ENCODE data around the gene LRRC55.

The LRRC55 gene

DNA sequence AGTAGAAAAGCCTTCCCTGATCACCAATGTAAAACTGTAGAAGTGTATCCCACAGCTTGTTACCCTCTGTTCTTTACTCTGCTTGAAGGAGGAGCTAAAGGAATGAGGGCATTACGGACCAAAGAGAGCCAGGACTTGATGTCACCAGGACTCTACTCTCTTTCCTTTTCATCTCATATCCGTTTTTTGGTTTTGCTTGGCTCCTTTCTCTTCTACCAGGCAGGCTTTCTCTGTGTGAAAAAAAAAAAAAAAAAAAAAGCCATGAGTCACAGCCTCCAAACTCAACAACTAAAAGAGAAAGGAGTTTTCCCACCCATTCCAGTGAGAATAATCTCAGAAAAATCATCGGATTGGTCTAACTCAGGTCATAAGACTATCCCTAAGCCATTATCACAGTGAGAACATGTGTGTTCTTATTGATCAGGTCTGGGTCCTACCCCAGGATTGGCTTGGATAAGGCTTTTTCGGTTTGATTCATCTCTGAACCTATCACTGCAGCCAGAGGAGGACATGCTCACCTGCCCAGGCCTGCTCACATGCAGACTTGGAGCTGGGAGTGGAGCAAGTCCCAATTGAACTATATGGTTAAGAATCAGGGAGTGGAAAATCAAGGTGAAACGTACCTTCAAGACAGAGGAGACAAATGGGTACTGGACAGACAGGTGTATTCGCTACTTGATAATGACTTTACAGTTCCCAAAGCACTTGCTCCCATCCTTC, 19.4 kb upstream of the LRRC55 start:
- ChIA-PET CTCF (interaction anchor here (0.6 kb wide), 1 partner anchor 1804 kb away, joined by 3 read pairs; no protein-coding TSS in a partner anchor), POLR2A (no interaction called here)
- Histone ChIP-seq H3K36me3 (ENCODE audit: control insufficient read depth in 2 of 2, insufficient read depth in 1 of 2, low read length in 2 of 2) (no peaks in the 10 kb centered on the region), H3K4me3 (ENCODE audit: low read depth, low read length) (no peak overlapping the region), H3K4me1 (ENCODE audit: control insufficient read depth, insufficient read depth, low read length) (no peaks in the 10 kb centered on the region), H3K9me3 (ENCODE audit: control insufficient read depth, insufficient read depth, low read depth, low read length) (no peaks in the 10 kb centered on the region), H3K27ac (ENCODE audit: extremely low read depth, low read depth, low read length) (no peak overlapping the region)
- TF ChIP-seq, protein P1, sequence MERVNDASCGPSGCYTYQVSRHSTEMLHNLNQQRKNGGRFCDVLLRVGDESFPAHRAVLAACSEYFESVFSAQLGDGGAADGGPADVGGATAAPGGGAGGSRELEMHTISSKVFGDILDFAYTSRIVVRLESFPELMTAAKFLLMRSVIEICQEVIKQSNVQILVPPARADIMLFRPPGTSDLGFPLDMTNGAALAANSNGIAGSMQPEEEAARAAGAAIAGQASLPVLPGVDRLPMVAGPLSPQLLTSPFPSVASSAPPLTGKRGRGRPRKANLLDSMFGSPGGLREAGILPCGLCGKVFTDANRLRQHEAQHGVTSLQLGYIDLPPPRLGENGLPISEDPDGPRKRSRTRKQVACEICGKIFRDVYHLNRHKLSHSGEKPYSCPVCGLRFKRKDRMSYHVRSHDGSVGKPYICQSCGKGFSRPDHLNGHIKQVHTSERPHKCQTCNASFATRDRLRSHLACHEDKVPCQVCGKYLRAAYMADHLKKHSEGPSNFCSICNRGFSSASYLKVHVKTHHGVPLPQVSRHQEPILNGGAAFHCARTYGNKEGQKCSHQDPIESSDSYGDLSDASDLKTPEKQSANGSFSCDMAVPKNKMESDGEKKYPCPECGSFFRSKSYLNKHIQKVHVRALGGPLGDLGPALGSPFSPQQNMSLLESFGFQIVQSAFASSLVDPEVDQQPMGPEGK (tag by site-specific recombination; IDR thresholded peaks at IDR 0.05), result no peak
- TF ChIP-seq ZBTB21 (tag by site-specific recombination; IDR thresholded peaks at IDR 0.05), result no peak

DNA sequence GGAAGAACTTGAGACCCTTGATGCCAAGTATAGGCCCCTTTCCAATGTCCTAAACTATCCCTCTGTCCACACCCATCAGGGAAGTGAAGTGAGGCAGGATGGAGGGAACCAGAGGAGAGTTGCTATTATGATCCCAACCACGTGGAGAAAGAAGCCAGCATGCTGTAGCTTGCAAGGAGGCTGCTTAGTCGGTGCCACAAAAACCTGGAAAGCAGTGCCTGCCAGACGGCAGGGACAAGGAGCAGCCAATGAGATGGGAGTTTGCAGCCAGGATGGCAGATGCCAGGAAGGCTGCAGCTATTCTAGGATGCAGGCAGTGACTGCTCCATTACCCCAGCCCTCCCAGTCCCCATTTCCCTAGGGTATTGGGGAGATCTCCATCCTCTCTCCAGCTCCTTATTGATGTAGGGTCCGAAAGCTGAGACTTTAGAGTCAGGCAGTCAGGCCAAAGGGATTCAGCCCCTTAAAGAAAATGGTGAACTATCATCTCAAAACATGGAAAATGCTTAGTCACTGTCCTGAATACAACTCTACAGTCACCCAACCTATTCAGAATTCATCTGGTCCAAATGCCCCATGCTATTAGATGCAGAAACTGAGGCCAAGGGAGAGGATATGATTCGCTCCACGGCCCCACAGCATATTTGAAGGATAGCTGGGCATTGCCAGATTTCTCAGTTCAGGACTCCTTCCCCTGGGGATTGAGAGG, 18.4 kb upstream of the LRRC55 start:
- Histone ChIP-seq H3K36me3 (ENCODE audit: control insufficient read depth in 2 of 2, insufficient read depth in 1 of 2, low read length in 2 of 2) (no peaks in the 10 kb centered on the region), H3K9me3 (ENCODE audit: control insufficient read depth, insufficient read depth, low read depth, low read length) (no peaks in the 10 kb centered on the region), H3K27ac (ENCODE audit: extremely low read depth, low read depth, low read length) (no peak overlapping the region), H3K4me1 (ENCODE audit: control insufficient read depth, insufficient read depth, low read length) (no peaks in the 10 kb centered on the region), H3K4me3 (ENCODE audit: low read depth, low read length) (no peak overlapping the region)
- CTCF ChIA-PET, result interaction anchor here (1.4 kb wide), 1 partner anchor 86 kb away, joined by 8 read pairs; no protein-coding TSS in a partner anchor
- TF ChIP-seq ZSCAN16 (tag by site-specific recombination; IDR thresholded peaks at IDR 0.05) (no peak), ZFP3 (tag by site-specific recombination; IDR thresholded peaks at IDR 0.05; ENCODE audit: low read depth) (no peak), HOXA7 (CRISPR knock-in tag; IDR thresholded peaks at IDR 0.05; ENCODE audit: borderline replicate concordance) (no peak), ZNF394 (tag by site-specific recombination; IDR thresholded peaks at IDR 0.05; ENCODE audit: borderline replicate concordance) (no peak), TRIM28 (IDR thresholded peaks at IDR 0.05; ENCODE audit: borderline replicate concordance, low read length) (no peak), ZNF112 (tag by site-specific recombination; IDR thresholded peaks at IDR 0.05) (no peak), ZNF223 (tag by site-specific recombination; IDR thresholded peaks at IDR 0.05) (no peak), ZNF571 (tag by site-specific recombination; IDR thresholded peaks at IDR 0.05) (no peak), ZSCAN23 (tag by site-specific recombination; IDR thresholded peaks at IDR 0.05) (no peak)
- TF ChIP-seq, protein P2, sequence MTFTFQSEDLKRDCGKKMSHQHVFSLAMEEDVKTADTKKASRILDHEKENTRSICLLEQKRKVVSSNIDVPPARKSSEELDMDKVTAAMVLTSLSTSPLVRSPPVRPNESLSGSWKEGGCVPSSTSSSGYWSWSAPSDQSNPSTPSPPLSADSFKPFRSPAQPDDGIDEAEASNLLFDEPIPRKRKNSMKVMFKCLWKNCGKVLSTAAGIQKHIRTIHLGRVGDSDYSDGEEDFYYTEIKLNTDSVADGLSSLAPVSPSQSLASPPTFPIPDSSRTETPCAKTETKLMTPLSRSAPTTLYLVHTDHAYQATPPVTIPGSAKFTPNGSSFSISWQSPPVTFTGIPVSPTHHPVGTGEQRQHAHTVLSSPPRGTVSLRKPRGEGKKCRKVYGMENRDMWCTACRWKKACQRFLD (tag by site-specific recombination; IDR thresholded peaks at IDR 0.05), result no peak
- TF ChIP-seq, protein P3, sequence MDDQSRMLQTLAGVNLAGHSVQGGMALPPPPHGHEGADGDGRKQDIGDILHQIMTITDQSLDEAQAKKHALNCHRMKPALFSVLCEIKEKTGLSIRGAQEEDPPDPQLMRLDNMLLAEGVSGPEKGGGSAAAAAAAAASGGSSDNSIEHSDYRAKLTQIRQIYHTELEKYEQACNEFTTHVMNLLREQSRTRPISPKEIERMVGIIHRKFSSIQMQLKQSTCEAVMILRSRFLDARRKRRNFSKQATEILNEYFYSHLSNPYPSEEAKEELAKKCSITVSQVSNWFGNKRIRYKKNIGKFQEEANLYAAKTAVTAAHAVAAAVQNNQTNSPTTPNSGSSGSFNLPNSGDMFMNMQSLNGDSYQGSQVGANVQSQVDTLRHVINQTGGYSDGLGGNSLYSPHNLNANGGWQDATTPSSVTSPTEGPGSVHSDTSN (CRISPR knock-in tag; IDR thresholded peaks at IDR 0.05), result no peak
- TF ChIP-seq, protein P4, sequence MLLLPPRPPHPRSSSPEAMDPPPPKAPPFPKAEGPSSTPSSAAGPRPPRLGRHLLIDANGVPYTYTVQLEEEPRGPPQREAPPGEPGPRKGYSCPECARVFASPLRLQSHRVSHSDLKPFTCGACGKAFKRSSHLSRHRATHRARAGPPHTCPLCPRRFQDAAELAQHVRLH (tag by site-specific recombination; IDR thresholded peaks at IDR 0.05), result no peak
- POLR2A ChIA-PET, result no interaction called here

DNA sequence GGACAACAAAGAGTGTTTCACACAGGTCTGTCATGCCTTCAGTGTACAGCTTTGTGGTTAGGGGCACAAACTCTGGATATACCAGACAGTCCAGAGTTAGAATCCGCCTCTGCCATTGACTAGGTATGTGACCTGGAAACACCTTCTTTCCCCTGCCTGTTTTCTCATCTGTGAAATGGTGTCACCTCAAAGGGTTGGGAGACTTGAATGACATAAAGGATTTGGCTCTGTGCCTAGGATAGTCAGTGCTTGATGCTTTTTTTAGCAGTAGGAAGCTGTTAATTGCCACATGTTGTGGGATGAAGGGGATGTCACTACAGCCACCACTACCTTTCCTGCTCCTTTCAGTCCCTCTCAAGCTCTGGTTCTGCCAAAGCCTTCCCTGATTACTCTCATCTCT, 17.4 kb upstream of the LRRC55 start:
- Histone ChIP-seq H3K36me3 (ENCODE audit: control insufficient read depth in 2 of 2, insufficient read depth in 1 of 2, low read length in 2 of 2) (no peaks in the 10 kb centered on the region), H3K4me3 (ENCODE audit: low read depth, low read length) (no peak overlapping the region), H3K9me3 (ENCODE audit: control insufficient read depth, insufficient read depth, low read depth, low read length) (no peaks in the 10 kb centered on the region), H3K27ac (ENCODE audit: extremely low read depth, low read depth, low read length) (no peak overlapping the region), H3K4me1 (ENCODE audit: control insufficient read depth, insufficient read depth, low read length) (no peaks in the 10 kb centered on the region)
- CTCF ChIA-PET, result interaction anchor here (1.4 kb wide), 1 partner anchor 85 kb away, joined by 8 read pairs; no protein-coding TSS in a partner anchor
- POLR2A ChIA-PET, result no interaction called here
- TF ChIP-seq KLF1 (tag by site-specific recombination; IDR thresholded peaks at IDR 0.05) (no peak), ZNF175 (tag by site-specific recombination; IDR thresholded peaks at IDR 0.05) (no peak), ZBTB48 (tag by site-specific recombination; IDR thresholded peaks at IDR 0.05) (no peak), REPIN1 (tag by site-specific recombination; IDR thresholded peaks at IDR 0.05; ENCODE audit: low read depth) (no peak), MZF1 (tag by site-specific recombination; IDR thresholded peaks at IDR 0.05; ENCODE audit: borderline replicate concordance) (no peak), ZFP37 (tag by site-specific recombination; IDR thresholded peaks at IDR 0.05) (no peak), ZNF561 (tag by site-specific recombination; IDR thresholded peaks at IDR 0.05; ENCODE audit: borderline replicate concordance) (no peak), FEZF1 (tag by site-specific recombination; IDR thresholded peaks at IDR 0.05) (no peak), YY2 (tag by site-specific recombination; IDR thresholded peaks at IDR 0.05) (no peak), ZNF2 (tag by site-specific recombination; IDR thresholded peaks at IDR 0.05) (no peak), SALL2 (tag by site-specific recombination; IDR thresholded peaks at IDR 0.05; ENCODE audit: borderline replicate concordance) (no peak)
